HG03097 (cell line): ENCODE data around the gene ANKRD44.
A peak's percentile ranks its signal among the peaks of the same experiment; 100 is the strongest.
"Not testable (repeated sequence)": the region's sequence is repeated elsewhere in the genome, so short reads cannot be mapped to it uniquely, and the experiment has no call there.

Experiments
- ATAC-seq: cut with Tn5 transposase; IDR thresholded peaks from one replicate; pipeline ENCODE4 v1.9.1; 2021; ENCODE audit not compliant: unreplicated experiment, low FRiP score

Gene ANKRD44

GRCh38 chr2:197008741-197009341 is 301.7 kb downstream of the ANKRD44 start:
- not testable (repeated sequence) for ATAC-seq

- no peak for ATAC-seq
Measured at GRCh38 chr2:197007716-197008628, 302.6 kb downstream of the ANKRD44 start.

- no peak for ATAC-seq
Measured at GRCh38 chr2:197001921-197002320, 308.7 kb downstream of the ANKRD44 start.

GRCh38 chr2:196995757-196996314 is 314.7 kb downstream of the ANKRD44 start:
- ATAC-seq, result no peak

GRCh38 chr2:196994764-196995163 is 315.8 kb downstream of the ANKRD44 start:
- no peak for ATAC-seq

GRCh38 chr2:196993617-196994016 is 317.0 kb downstream of the ANKRD44 start:
- ATAC-seq, result no peak

GRCh38 chr2:196992466-196992865 is 318.1 kb downstream of the ANKRD44 start:
- no peak for ATAC-seq

- no peak for ATAC-seq
Measured at GRCh38 chr2:196990788-196991461, 319.7 kb downstream of the ANKRD44 start.

GRCh38 chr2:196990092-196990491 is 320.5 kb downstream of the ANKRD44 start:
- ATAC-seq, result no peak

GRCh38 chr2:196989496-196989895 is 321.1 kb downstream of the ANKRD44 start:
- no peak for ATAC-seq

- no peak for ATAC-seq
Measured at GRCh38 chr2:196988639-196989038, 321.9 kb downstream of the ANKRD44 start.

GRCh38 chr2:196987649-196988364 is 322.8 kb downstream of the ANKRD44 start:
- ATAC-seq, result peak; percentile 52

GRCh38 chr2:196987298-196987648 is 323.3 kb downstream of the ANKRD44 start:
- no peak for ATAC-seq

GRCh38 chr2:196985511-196986183 is 324.9 kb downstream of the ANKRD44 start:
- ATAC-seq, result no peak

- ATAC-seq, result no peak
Measured at GRCh38 chr2:196984903-196985302, 325.7 kb downstream of the ANKRD44 start.

- no peak for ATAC-seq
Measured at GRCh38 chr2:196983934-196984333, 326.6 kb downstream of the ANKRD44 start.

- no peak for ATAC-seq
Measured at GRCh38 chr2:196980473-196980872, 330.1 kb downstream of the ANKRD44 start.

- no peak for ATAC-seq
Measured at GRCh38 chr2:196980001-196980400, 330.6 kb downstream of the ANKRD44 start.

- ATAC-seq, result no peak
Measured at GRCh38 chr2:196977507-196977906, 333.1 kb downstream of the ANKRD44 start.

- ATAC-seq, result no peak
Measured at GRCh38 chr2:196974970-196975369, 335.6 kb downstream of the ANKRD44 start.
